Sigmoid colon (tissue), 7 donors: Measurements from ENCODE around the gene BTBD7. TPM values are rescaled to one million over a fixed set of nuclear protein-coding genes. Genes with fewer than 3 reads are reported as not detected.
A peak's percentile ranks its signal among the peaks of the same experiment; 100 is the strongest.

Experiments
- DNase-seq: peaks from one replicate; pipeline ENCODE4 v3.0.0-alpha.2; 2019
- H3K27ac ChIP-seq, 4 donors: fragments of 200-600 bp; sonication (generic); one replicate each; pipeline ENCODE4 v1.5.1; 2016 to 2019; ENCODE audit warnings: mild to moderate bottlenecking in 1 of 4
- H3K27me3 ChIP-seq, 3 donors: fragments of 200-600 bp; sonication (generic); one replicate each; pipeline ENCODE4 v1.5.1; 2019; ENCODE audit warnings: mild to moderate bottlenecking in 1 of 3
- H3K36me3 ChIP-seq, 4 donors: fragments of 200-600 bp; sonication (generic); one replicate each; pipeline ENCODE4 v1.5.1; 2016 to 2019
- H3K4me1 ChIP-seq, 4 donors: fragments of 200-600 bp; sonication (generic); one replicate each; pipeline ENCODE4 v1.5.1; 2017 to 2019
- H3K4me3 ChIP-seq, 4 donors: fragments of 200-600 bp; sonication (generic); one replicate each; pipeline ENCODE4 v1.5.1; 2017 to 2019; ENCODE audit warnings: mild to moderate bottlenecking in 2 of 4, moderate library complexity in 1 of 4
- H3K9me3 ChIP-seq, 4 donors: fragments of 200-600 bp in 3 of 4; sonication (generic) in 3 of 4; one replicate each; pipeline versions ENCODE4 v1.5.1 to v1.6.1; 2013 to 2019
- CTCF ChIP-seq, 4 experiments: fragments of 450-650 bp in 3 of 4; fragments of 200-600 bp in 1 of 4; IDR thresholded peaks; one replicate each; pipeline ENCODE4 v1.5.1; 2016 to 2019; ENCODE audit warnings: antibody characterized with exemption in 4 of 4, mild to moderate bottlenecking in 3 of 4, moderate library complexity in 2 of 4
- EP300 ChIP-seq, 4 donors: sonication (generic); formaldehyde crosslinking; IDR thresholded peaks; one replicate each; pipeline ENCODE4 v1.6.1; 2017; ENCODE audit warnings: antibody characterized with exemption in 4 of 4
- POLR2A ChIP-seq, 2 donors: fragments of 450-650 bp; IDR thresholded peaks; one replicate each; pipeline ENCODE4 v1.6.1; 2016; ENCODE audit warnings: antibody characterized with exemption in 2 of 2, mild to moderate bottlenecking in 2 of 2, moderate library complexity in 2 of 2
- POLR2AphosphoS5 ChIP-seq, 4 donors: sonication (generic); formaldehyde crosslinking; IDR thresholded peaks; one replicate each; pipeline ENCODE4 v1.6.1; 2017; ENCODE audit warnings: antibody characterized with exemption in 4 of 4
- WGBS, 2 donors: extraction: QIAGEN DNeasy Blood & Tissue Kit; methylation state at CpG; one replicate each; pipeline ENCODE4 v1.1.7; 2013; 5-methylcytosine and 5-hydroxymethylcytosine counted together
- intact Hi-C: fragments of 100-400 bp; cut with DNase I; formaldehyde crosslinking; loops from one replicate; pipeline ENCODE4 v1.15.1; 2023
- polyA plus RNA-seq, 3 donors: library from polyadenylated mRNA; stranded (reverse); fragments of 200-250 nt; gene quantifications; one replicate each; pipeline ENCODE4 v1.2.3, GENCODE V29; 2013
- total RNA-seq, 4 donors: library from RNA; depleted of rRNA; stranded (reverse); fragments of >200 nt; gene quantifications; one replicate each; pipeline ENCODE4 v1.1.0, GENCODE V29; 2016
- donor health status: healthy with polysubstance abuse.
- donor health status: Bipolar disorder and iron deficiency.
- donor health status: healthy.

BTBD7 gene
- total RNA-seq = 10 to 100 TPM; 30.3 to 50.7 (median 43.3) TPM
- 10 to 100 TPM in 2 of 3 donors, 1 to 10 TPM in 1; 7.8 to 12.0 (median 11.1) TPM for polyA plus RNA-seq

DNA sequence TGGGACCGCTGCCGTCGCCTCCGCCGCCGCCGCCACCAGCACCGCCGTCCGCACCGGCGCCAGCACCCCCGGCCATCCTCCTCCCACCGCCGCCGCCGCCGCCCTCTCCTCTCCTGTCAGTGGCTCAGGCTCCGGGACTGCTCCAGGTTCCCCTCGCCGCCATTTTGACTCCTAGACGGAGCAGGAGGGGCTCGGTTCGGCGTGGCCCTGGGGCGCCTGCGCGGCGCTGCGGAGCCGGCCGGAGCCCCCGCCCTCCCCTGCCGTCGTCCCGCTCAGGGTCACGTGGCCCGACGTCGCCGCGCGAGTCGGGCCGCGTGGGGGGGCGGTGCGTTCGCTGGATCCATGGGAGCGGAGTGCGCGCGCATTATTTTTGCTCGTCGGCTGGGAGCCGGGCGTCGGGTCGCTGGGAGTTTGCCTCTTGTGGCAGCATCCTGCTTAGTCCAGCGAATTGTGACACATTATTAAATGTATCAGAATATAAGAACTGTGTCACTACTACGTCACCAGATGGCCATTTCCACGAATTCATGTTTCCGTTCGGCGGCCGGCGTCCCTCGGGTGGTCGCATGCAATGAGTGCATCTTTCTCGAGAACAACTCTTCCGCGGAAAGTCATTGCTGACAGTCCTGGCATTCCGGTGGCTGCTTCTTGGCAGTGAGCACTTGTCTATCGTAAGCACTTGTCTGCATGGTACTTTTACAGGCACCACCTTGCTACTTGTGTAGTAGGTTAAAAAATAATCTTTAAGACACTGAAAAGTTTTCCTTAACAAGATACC, at the start of gene BTBD7:
TSS of gene BTBD7 (minus strand) at position 184 of the 778 bp plus-strand sequence. CDS start 36,985 bp downstream, outside the sequence.
- TF ChIP-seq POLR2A (IDR thresholded peaks at IDR 0.05) (no peak), EP300 (IDR thresholded peaks at IDR 0.05) (no peak), POLR2AphosphoS5 (IDR thresholded peaks at IDR 0.05) (peak; percentile 45 to 92 (median 78)), CTCF (IDR thresholded peaks at IDR 0.05) (peak in 1 of 4 experiments; percentile 26)
- Histone ChIP-seq H3K36me3 (no peaks in the 10 kb centered on the region), H3K27me3 (no peaks in the 10 kb centered on the region), H3K4me1 (peaks cover 0 to 39% (median 24%) of the 10 kb centered on the region in 4 donors), H3K27ac (peak within 1 kb of the TSS; percentile 96 to 99 (median 98)), H3K9me3 (peaks cover 0 to 5% (median 0%) of the 10 kb centered on the region in 4 donors), H3K4me3 (peak within 1 kb of the TSS; percentile 60 to 97 (median 90))
- DNase-seq = peak; percentile 97
- 0% methylated on average over 74 of the region's 74 CpGs for WGBS, 2 donors
- intact Hi-C loops = loop anchor here (1.0 kb wide), 1 partner anchor 126 kb away; the partner anchor contains the start of genes GON7 and UBR7

- DNase-seq = no peak
- H3K4me1 ChIP-seq = no peaks in the 10 kb centered on the region
- intact Hi-C loops = no loop called here
- TF ChIP-seq EP300 (IDR thresholded peaks at IDR 0.05) (no peak), CTCF (IDR thresholded peaks at IDR 0.05) (no peak), POLR2AphosphoS5 (IDR thresholded peaks at IDR 0.05) (no peak), POLR2A (IDR thresholded peaks at IDR 0.05) (no peak)
- WGBS, 2 donors = 17 to 51% methylated on average over 1 of the region's 1 CpG
- no peaks in the 10 kb centered on the region for H3K9me3 ChIP-seq
- H3K27ac ChIP-seq = no peak overlapping the region
- no peaks in the 10 kb centered on the region for H3K36me3 ChIP-seq
- H3K27me3 ChIP-seq = no peaks in the 10 kb centered on the region
- no peak overlapping the region for H3K4me3 ChIP-seq
Observed at GRCh38 chr14:93381644-93382043, 48.8 kb upstream of the BTBD7 start.

DNA sequence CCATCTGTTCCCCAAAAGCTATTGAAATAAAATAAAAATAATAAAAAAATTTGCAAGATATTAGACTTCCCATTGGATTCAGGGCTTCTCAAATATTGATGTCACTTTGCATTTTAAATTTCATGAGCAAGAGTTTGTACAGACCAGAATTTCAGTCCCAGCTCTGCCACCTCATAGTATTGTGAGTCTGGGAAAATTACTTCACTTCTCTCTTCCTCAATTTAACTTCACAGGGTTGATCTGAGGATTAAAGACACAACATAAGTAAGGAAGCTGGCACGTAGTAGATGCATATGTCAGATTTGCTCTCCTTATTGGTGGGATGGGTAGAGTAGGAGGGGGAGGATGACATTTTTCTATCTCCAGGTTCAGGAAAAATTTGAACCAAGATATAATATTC, 47.0 kb upstream of the BTBD7 start:
- DNase-seq = no peak
- 43 to 62% methylated on average over 1 of the region's 1 CpG for WGBS, 2 donors
- intact Hi-C loops = no loop called here

DNA sequence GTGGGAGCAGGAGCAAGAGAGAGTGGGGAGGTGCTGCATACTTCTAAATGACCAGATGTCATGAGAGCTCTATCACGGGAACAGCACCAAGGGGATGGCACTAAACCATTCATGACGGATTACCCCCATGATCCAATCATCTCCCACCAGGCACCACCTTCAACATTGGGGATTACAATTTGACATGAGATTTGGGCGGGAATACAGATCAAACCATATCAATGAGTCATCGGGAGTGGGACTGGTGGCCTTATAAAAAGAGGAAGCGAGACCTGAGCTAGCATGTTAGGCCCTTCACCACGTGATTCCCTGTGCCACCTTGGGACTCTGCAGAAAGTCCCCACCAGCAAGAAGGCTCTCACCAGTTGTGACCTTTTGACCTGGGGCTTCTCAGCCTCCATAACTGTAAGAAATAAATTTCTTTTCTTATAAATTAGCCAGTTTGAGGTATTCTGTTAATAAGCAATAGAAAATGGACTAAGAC, 42.9 kb upstream of the BTBD7 start:
- intact Hi-C loops = no loop called here
- Histone ChIP-seq H3K9me3 (no peaks in the 10 kb centered on the region), H3K27me3 (no peaks in the 10 kb centered on the region), H3K4me3 (no peak overlapping the region), H3K36me3 (no peaks in the 10 kb centered on the region), H3K27ac (no peak overlapping the region), H3K4me1 (no peaks in the 10 kb centered on the region)
- DNase-seq = no peak
- 73 to 80% methylated on average over 6 of the region's 6 CpGs for WGBS, 2 donors
- TF ChIP-seq POLR2AphosphoS5 (IDR thresholded peaks at IDR 0.05) (no peak), EP300 (IDR thresholded peaks at IDR 0.05) (no peak), CTCF (IDR thresholded peaks at IDR 0.05) (no peak), POLR2A (IDR thresholded peaks at IDR 0.05) (no peak)

More for the DNA sequence above, 47.0 kb upstream of the BTBD7 start:
- H3K27ac ChIP-seq = no peak overlapping the region
- TF ChIP-seq POLR2AphosphoS5 (IDR thresholded peaks at IDR 0.05) (no peak), POLR2A (IDR thresholded peaks at IDR 0.05) (no peak), EP300 (IDR thresholded peaks at IDR 0.05) (no peak), CTCF (IDR thresholded peaks at IDR 0.05) (no peak)
- no peaks in the 10 kb centered on the region for H3K36me3 ChIP-seq
- no peaks in the 10 kb centered on the region for H3K4me1 ChIP-seq
- no peak overlapping the region for H3K4me3 ChIP-seq
- no peaks in the 10 kb centered on the region for H3K27me3 ChIP-seq
- H3K9me3 ChIP-seq = no peaks in the 10 kb centered on the region
